ENCODE measurements around the gene TWF2.

GRCh38 chr3:52248165-52248541, 9.2 kb upstream of the TWF2 start:
- TF ChIP-seq BMI1 (IDR thresholded peaks at IDR 0.05; ENCODE audit: borderline replicate concordance) (no peak), CTCF (IDR thresholded peaks at IDR 0.05 in 2 of 3, conservative IDR thresholded peaks at IDR 0.05 in 1 of 3; ENCODE audit: control insufficient read depth in 2 of 3, extremely low read depth in 1 of 3, insufficient read depth in 1 of 3, low read depth in 3 of 3, low read length in 3 of 3) (no peak), CREM (IDR thresholded peaks at IDR 0.05; ENCODE audit: low read depth) (no peak), ETV6 (conservative IDR thresholded peaks at IDR 0.05 in 1 of 2, IDR thresholded peaks at IDR 0.05 in 1 of 2; ENCODE audit: borderline replicate concordance in 1 of 2, low read depth in 1 of 2) (no peak), ZNF384 (IDR thresholded peaks at IDR 0.05; ENCODE audit: borderline replicate concordance, low read depth, low read length) (no peak)

All from GM12878 (cell line).